NK-92 treated with Interleukin-12 subunit alpha and Interleukin-12 subunit beta, amount 100 ng/mL, for 24 hours (cell line): ENCODE data around the gene ITGA1.
A peak's percentile ranks its signal among the peaks of the same experiment; 100 is the strongest.
"Not testable (repeated sequence)": the region's sequence is repeated elsewhere in the genome, so short reads cannot be mapped to it uniquely, and the experiment has no call there.

Source experiments
- DNase-seq: peaks from one replicate; lab custom pipeline; 2025; lab: John Stamatoyannopoulos, UW

Gene ITGA1

DNA sequence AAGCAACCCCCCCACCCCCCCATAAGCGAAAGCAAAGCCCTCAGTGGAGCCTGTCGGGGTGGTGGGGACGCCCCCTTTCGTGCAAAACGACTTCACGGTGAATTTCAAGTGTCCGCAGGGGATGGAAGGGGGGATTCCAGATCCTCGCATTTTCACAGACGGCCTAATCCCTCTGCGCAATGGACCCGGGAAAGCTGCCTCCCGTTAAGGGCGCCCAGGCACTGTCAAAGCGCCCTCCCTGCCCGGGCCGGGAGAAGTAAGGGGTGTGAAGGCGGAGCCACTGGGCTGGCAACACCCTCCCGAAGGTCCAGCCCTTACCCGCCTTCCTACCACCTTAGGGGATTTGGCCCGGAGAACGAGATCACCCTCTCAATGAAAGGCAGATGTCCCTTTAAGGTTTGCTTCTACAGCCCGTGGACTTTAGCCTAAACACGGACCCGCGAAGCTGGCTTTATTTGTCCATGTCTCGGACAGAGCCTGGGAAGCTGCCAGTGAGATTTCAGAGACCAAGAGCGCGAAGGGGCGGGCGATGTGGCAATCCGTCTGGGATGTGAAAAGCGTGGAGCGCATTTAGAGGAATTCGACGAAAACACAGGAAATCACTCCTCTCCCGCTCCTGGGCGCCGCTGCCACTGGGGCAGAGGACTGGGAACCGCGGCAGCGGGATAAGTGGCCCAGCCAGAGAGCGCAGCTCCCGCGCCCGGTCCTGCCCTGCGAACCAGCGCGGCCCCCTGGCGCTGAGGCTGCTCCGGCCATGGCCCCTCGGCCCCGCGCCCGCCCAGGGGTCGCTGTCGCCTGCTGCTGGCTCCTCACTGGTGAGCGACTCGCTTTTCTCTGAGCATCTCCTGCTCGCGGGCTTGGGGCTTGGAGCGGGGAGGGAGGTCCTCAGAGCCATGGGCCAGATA is at the start of gene ITGA1, which contains the start of gene PELO:
Gene ITGA1 (plus strand): TSS at position 317 of the 905 bp plus-strand sequence. CDS start 438 bp downstream, at position 755.
Gene PELO (plus strand): TSS at position 317 of the 905 bp plus-strand sequence. CDS start 12,479 bp downstream, outside the sequence.
- peak; percentile 72 for DNase-seq

DNA sequence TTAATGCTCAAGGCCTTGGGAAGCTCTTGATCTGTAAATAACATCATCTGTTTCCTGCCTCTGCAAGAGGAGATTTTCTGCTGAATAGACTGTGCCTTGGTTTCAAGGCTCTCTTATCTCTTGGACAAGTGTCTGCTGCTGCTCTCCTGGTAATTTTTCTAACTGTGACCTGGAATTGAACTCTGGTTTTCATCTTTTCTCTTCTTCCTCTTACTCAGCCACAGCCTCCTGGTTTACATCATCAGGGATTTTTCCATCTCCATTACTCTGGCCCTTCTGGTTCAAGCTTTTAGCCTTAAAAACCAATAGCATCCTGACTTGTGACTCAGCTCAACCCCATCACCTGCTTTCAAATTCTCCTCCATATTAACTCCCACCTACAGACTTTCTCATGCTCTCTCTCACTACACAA is 49.6 kb upstream of the ITGA1 start:
- DNase-seq = no peak

GRCh38 chr5:52740007-52740406 is 47.7 kb upstream of the ITGA1 start:
- DNase-seq = no peak

- DNase-seq = peak; percentile 19
Measured at GRCh38 chr5:52743012-52743411, 44.7 kb upstream of the ITGA1 start.

GRCh38 chr5:52743529-52743928 is 44.2 kb upstream of the ITGA1 start:
- no peak for DNase-seq

DNA sequence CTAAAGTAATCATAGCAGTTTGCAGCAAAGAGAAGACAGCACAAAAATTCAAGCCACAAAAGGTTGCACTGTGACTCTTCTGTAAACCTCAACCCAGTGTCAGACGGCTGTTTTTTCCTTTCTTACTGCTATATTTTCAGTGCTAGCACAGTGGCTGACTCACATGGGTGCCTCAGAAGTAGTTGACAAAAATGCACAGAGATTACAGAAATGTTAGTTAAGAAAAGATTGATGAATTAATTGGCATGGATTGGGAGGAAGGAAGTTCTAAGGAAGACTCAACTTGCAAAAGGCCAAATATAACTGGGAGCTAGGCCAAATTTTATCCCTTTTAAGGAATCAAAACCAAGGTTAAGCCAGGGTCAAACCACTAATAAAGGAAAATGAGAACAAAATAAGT is 43.7 kb upstream of the ITGA1 start:
- DNase-seq = peak; percentile 46

GRCh38 chr5:52744867-52745458 is 42.8 kb upstream of the ITGA1 start:
- not testable (repeated sequence) for DNase-seq

GRCh38 chr5:52746539-52746938 is 41.2 kb upstream of the ITGA1 start:
- no peak for DNase-seq

DNA sequence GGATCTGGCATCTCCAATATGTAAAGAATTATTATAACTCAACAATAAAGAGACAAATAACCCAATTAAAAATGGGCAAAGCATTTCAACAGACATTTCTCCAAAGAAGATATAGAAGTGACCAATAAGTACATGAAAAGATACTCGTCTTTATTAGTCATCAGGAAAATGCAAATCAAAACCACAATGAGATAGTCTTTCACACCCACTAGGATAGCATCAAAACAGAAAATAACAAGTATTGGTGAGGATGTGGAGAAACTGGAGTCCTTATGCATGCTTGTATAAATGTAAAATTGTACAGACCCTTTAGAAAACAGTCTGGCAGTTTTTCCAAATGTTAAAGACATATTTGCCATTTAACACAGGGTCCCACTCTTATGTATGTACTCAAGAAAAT is 39.1 kb upstream of the ITGA1 start:
- no peak for DNase-seq

DNA sequence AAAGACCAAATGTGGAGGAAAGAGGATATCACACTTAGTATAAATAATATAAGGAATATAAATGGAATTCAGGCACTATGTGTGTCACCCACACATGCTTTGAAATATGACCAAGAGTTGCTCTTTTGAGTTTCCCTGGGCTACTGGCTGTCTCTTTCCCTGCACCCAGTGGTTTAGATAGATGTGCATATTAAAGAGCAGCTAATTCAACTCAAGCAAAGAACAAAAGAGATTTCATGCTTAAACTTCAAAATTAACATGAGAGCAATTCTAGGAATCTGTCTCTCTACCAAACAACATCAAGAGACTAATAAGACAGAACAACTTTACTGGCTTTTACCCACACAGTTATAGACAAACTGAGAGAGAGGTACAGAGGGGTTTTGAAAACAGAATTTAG is 38.0 kb upstream of the ITGA1 start:
- DNase-seq = no peak

DNA sequence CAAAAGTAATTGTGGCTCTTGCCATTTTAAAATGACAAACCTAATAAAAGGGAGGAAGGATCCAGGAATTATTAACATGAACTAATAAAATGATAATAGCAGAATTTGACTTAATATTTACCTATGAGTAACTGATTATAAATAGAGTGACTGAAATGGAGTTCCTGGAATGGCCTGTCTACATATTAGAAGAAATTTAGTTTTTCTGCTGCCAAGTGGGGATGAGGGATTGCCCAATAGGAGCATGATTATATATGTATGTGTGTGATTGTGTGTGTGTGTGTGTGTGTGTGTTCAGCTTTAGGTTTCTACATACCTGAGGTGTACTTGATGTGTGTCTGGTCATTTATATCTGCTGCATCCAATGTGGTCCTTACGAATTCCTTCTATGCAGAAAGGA is 36.6 kb upstream of the ITGA1 start:
- no peak for DNase-seq

- no peak for DNase-seq
Measured at GRCh38 chr5:52754051-52754450, 33.7 kb upstream of the ITGA1 start.

- DNase-seq = no peak
Measured at GRCh38 chr5:52757527-52757926, 30.2 kb upstream of the ITGA1 start.

DNA sequence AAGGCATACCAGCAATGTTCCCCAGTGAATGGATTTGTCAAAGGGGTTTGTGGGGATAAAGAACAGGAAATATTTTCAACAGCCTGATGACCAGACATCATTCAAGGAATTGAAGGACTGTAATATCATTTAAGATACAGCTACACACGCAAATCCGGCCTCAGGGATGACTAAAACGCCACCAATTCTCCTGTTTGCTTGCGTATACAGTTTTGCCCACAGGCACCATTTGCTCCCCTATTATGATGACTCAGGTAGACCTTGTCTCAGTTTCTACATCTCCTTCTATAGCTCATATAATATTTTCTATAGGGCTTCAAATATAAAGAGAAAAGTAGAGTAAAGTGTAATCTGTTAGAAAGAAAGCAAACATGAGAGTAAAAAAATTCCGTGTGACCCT is 29.7 kb upstream of the ITGA1 start:
- no peak for DNase-seq

DNA sequence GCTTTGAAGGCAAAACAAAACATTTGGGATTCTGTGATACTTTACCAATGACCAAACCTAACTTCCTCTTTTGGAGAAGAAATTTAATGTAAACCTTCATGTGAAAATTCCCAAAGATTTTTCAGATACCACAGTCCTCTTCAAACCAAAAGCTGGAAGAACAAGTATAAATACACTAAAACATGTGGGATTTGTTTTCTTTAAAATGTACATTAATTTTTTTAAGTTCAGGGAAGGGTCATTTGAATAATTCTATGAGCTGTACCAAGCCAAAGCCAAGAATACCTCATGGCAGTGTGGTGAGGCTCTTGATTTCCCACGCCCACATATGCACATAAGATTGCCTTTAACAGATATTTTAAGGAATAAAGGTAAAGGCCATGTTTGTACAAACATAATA is 28.4 kb upstream of the ITGA1 start:
- no peak for DNase-seq

DNA sequence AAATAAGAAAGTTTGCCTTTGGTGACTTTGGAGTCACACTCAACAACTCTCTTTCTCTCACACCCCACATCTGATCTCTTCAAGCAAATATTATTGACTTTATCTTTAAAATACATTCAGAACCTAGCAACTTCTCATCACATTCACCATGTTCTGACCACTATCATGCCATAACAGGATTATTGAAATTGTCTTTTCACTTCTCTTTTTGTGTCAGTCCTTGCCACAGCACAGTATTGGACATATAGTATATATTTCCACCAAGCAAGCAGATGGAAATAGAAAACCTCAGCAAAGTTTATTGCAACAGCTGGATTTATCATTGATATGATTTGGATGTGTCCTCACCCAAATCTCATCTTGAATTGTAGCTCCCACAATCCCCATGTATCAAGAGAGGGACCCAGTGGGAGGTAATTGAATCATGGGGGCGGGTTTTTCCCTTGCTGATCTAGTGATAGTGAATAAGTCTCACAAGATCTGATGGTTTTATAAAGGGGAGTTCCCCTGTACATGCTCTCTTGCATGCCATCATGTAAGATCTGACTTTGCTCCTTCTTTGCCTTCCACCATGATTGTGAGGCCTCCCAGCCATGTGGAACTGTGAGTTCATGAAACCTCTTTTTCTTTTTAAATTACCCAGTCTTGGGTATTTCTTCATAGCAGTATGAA is 26.9 kb upstream of the ITGA1 start:
- no peak for DNase-seq

DNA sequence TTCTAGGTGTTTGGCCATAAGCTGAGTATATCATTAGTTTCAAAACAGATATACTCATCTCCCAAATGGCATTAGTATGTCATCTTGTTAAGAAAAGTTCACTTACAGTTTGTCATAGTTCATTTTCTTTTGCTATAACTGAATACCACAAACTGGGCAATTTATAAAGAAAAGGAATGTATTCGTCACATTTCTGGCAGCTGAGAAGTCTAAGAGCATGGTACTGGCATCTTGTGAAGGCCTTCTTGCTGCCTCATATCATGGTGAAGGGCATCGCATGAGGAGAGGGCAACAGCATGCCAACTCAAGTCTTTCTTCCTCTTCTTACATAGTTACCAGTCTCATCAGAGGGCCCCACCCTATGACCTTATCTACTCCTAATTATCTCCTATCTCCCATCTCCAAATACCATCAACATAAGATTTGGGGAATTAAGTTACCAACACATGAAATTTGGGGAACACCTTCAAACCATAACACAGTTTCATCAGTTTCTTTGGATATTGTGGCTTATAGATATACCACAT is 20.4 kb upstream of the ITGA1 start:
- DNase-seq = no peak

DNA sequence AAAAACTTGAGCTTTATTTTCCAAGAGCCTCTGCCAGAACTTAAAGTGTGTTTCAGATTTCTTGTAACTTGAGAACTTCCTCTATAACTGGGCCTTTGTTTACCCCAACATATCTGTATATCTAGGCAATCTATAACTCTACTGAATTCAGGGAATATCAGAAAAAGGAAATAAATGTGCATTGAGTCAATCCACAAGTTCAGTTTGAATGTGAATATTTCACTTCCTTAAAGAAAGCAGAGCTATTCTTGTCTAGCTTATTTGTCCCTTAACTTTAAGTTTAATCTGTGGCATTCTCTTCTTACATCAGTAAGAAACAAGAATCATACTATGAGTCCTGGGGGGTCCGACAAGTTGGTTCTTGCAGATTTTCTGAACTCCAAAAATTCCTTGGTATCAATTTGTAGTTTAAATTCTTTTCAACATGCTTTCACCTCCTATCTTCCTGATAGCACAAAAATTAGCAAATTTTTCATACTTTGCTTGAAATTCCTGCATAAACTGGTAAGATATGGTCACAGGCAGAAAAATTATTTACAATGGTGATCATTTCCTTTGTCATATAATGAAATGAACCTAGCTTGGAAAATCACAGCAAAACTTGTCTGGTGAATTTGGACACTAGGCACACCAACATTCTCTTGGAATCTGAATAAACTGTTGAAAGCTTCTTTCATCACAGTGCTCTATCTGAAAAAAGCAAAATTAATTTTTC is 19.8 kb upstream of the ITGA1 start:
- no peak for DNase-seq

- DNase-seq = no peak
Measured at GRCh38 chr5:52769061-52769460, 18.7 kb upstream of the ITGA1 start.

- no peak for DNase-seq
Measured at GRCh38 chr5:52770287-52770939, 17.3 kb upstream of the ITGA1 start.

DNA sequence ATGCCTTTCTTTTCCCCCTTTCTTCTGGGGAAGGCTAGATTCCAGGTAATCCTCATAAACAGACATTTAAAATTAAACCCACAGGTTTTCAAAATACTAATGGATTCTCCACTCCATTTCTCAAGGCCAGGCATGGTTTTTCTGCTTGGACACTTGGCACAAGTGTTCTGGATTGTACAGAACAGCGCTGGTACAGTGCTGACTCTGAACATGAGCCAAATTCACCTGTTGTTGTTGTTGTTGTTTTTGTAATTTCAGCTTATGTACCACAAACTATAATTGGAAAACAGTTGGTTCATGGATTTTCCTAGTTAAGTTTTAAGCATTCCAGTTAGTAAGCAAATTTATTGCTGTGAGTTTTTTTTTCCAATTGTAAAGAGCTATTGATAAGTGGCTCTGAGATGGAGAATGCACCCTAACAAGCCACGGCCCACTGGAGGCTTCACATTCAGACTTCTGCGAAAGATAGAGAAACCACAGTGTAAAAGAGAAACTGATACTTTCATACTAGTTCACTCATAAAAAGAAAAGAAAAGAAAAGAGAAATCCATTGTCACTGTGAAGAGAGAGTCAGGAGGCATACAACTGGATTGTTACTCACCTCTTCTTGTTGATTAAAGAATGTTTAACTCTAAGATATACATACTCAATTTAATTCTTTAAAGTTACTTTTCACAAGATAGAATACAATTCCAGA is 16.2 kb upstream of the ITGA1 start:
- peak; percentile 22 for DNase-seq
